ENCODE results near the gene USP25. TPM values are rescaled to one million over a fixed set of nuclear protein-coding genes. Genes with fewer than 3 reads are reported as not detected.

USP25 gene
- total RNA-seq, 1 experiment from 2014 or later, result 42.0 TPM

GRCh38 chr21:15748586-15748985 lies 18.8 kb downstream of the USP25 start:
- TF ChIP-seq RELA (CRISPR knock-in tag; IDR thresholded peaks at IDR 0.05; ENCODE audit: borderline replicate concordance) (no peak), OVOL2 (CRISPR knock-in tag; IDR thresholded peaks at IDR 0.05; ENCODE audit: borderline replicate concordance) (no peak), NR3C1 (CRISPR knock-in tag; conservative IDR thresholded peaks at IDR 0.05; ENCODE audit: low read depth) (no peak), ATF3 (CRISPR knock-in tag; conservative IDR thresholded peaks at IDR 0.05) (no peak), FOXK1 (CRISPR knock-in tag; IDR thresholded peaks at IDR 0.05) (no peak), NFE2L1 (CRISPR knock-in tag; IDR thresholded peaks at IDR 0.05) (no peak), EMX1 (CRISPR knock-in tag; IDR thresholded peaks at IDR 0.05) (no peak), NR1H2 (CRISPR knock-in tag; IDR thresholded peaks at IDR 0.05) (no peak), E2F4 (CRISPR knock-in tag; IDR thresholded peaks at IDR 0.05; ENCODE audit: borderline replicate concordance, low read depth) (no peak)
- ChIA-PET POLR2A (no interaction called here), CTCF (interaction anchor here (1.3 kb wide), 1 partner anchor 18 kb away, joined by 3 read pairs; no protein-coding TSS in a partner anchor)
- Mint-ChIP-seq H3K9me3 (0 out of 2 replicates have a peak, but pooled peaks cover 2% of the 10 kb centered on the region), H3K27me3 (ENCODE audit: low read depth) (no peaks in the 10 kb centered on the region), H3K36me3 (no peaks in the 10 kb centered on the region; the same call in 1 of the 2 replicates), H3K4me1 (peaks cover 62% of the 10 kb centered on the region), H3K27ac (no peak overlapping the region), H3K4me3 (no peak overlapping the region)
- DNase-seq (ENCODE audit: low spot score) (no peak), ATAC-seq (no peak)

- H3K27ac Mint-ChIP-seq, result peak overlapping the region; percentile 5; the same call in 1 of the 2 replicates
- H3K4me3 Mint-ChIP-seq, result no peak overlapping the region
- H3K9me3 Mint-ChIP-seq, result 0 out of 2 replicates have a peak, but pooled peaks cover 2% of the 10 kb centered on the region
- H3K27me3 Mint-ChIP-seq (ENCODE audit: low read depth), result no peaks in the 10 kb centered on the region
- POLR2A ChIA-PET, result no interaction called here
- CTCF ChIA-PET, result interaction anchor here (1.3 kb wide), 1 partner anchor 19 kb away, joined by 3 read pairs; no protein-coding TSS in a partner anchor
- TF ChIP-seq ZNF263 (CRISPR knock-in tag; IDR thresholded peaks at IDR 0.05; ENCODE audit: low read depth) (no peak), NR1H2 (CRISPR knock-in tag; IDR thresholded peaks at IDR 0.05) (no peak), SMAD3 (CRISPR knock-in tag; IDR thresholded peaks at IDR 0.05; ENCODE audit: borderline replicate concordance) (no peak), ETV6 (CRISPR knock-in tag; IDR thresholded peaks at IDR 0.05) (no peak), NR3C1 (CRISPR knock-in tag; conservative IDR thresholded peaks at IDR 0.05; ENCODE audit: low read depth) (no peak), FOXJ3 (CRISPR knock-in tag; IDR thresholded peaks at IDR 0.05; ENCODE audit: borderline replicate concordance) (no peak), JAZF1 (CRISPR knock-in tag; IDR thresholded peaks at IDR 0.05) (no peak), E2F5 (CRISPR knock-in tag; IDR thresholded peaks at IDR 0.05) (no peak), USF2 (CRISPR knock-in tag; IDR thresholded peaks at IDR 0.05) (no peak), MLX (CRISPR knock-in tag; IDR thresholded peaks at IDR 0.05) (no peak), MAX (CRISPR knock-in tag; IDR thresholded peaks at IDR 0.05) (no peak), PREB (CRISPR knock-in tag; IDR thresholded peaks at IDR 0.05; ENCODE audit: borderline replicate concordance) (no peak), ATF3 (CRISPR knock-in tag; conservative IDR thresholded peaks at IDR 0.05) (no peak)
- ATAC-seq (no peak), DNase-seq (ENCODE audit: low spot score) (no peak)
- H3K4me1 Mint-ChIP-seq, result peaks cover 62% of the 10 kb centered on the region
- H3K36me3 Mint-ChIP-seq, result no peaks in the 10 kb centered on the region; the same call in 1 of the 2 replicates
These were observed 19.5 kb downstream of the USP25 start for GRCh38 chr21:15749082-15749860.
